OCI-LY1 (cell line): ENCODE measurements around the gene DGKG.

Experiments
- H2AFZ ChIP-seq: fragments of 200-600 bp; sonication (generic), shearing (Covaris generic); 2 replicates; pipeline ENCODE4 v1.6.0; 2014; ENCODE audit warnings: antibody characterized with exemption, mild to moderate bottlenecking, low read length
- H3F3A ChIP-seq: fragments of 200-600 bp; sonication (generic), shearing (Covaris generic); 2 replicates; pipeline ENCODE4 v1.6.0; 2014; ENCODE audit warnings: mild to moderate bottlenecking, antibody characterized with exemption, low read length, moderate library complexity; ENCODE audit not compliant: insufficient read depth
- H3K27ac ChIP-seq: fragments of 200-600 bp; sonication (generic); 2 replicates; pipeline ENCODE4 v1.5.1; 2014; ENCODE audit warnings: low read length, mixed run types, mild to moderate bottlenecking, low read depth; ENCODE audit not compliant: poor library complexity, severe bottlenecking
- H3K27me3 ChIP-seq: fragments of 200-600 bp; sonication (generic); 2 replicates; pipeline ENCODE4 v1.6.0; 2014; ENCODE audit warnings: antibody characterized with exemption, mild to moderate bottlenecking, low read length, moderate library complexity; ENCODE audit not compliant: insufficient read depth
- H3K36me3 ChIP-seq: fragments of 200-600 bp; sonication (generic); 2 replicates; pipeline ENCODE4 v1.6.1; 2014; ENCODE audit warnings: mild to moderate bottlenecking, antibody characterized with exemption, low read length, moderate library complexity, mixed read lengths; ENCODE audit not compliant: insufficient read depth
- H3K4me1 ChIP-seq: fragments of 200-600 bp; sonication (generic); 2 replicates; pipeline ENCODE4 v1.5.1; 2014; ENCODE audit warnings: mild to moderate bottlenecking, low read length, moderate library complexity; ENCODE audit not compliant: insufficient read depth, severe bottlenecking
- H3K4me2 ChIP-seq: fragments of 200-600 bp; sonication (generic), shearing (Covaris generic); 2 replicates; pipeline ENCODE4 v1.6.1; 2014; ENCODE audit warnings: low read length
- H3K4me3 ChIP-seq: fragments of 200-600 bp; sonication (generic); 2 replicates; pipeline ENCODE4 v1.5.1; 2014; ENCODE audit warnings: low read length, low read depth, mild to moderate bottlenecking, mixed read lengths; ENCODE audit not compliant: poor library complexity, severe bottlenecking
- H3K79me2 ChIP-seq: fragments of 200-600 bp; shearing (Covaris generic); 2 replicates; pipeline ENCODE4 v1.6.1; 2016; ENCODE audit warnings: mixed run types, low read length, mixed read lengths; ENCODE audit not compliant: insufficient read depth
- H3K9ac ChIP-seq: fragments of 200-600 bp; sonication (generic), shearing (Covaris generic); 2 replicates; pipeline ENCODE4 v1.6.1; 2014; ENCODE audit warnings: mild to moderate bottlenecking, low read length, mixed read lengths
- H3K9me2 ChIP-seq: fragments of 200-600 bp; sonication (generic), shearing (Covaris generic); 2 replicates; pipeline ENCODE4 v1.6.1; 2014; ENCODE audit warnings: low read depth, mild to moderate bottlenecking, low read length, mixed read lengths
- H3K9me3 ChIP-seq: fragments of 200-600 bp; shearing (Covaris generic); 2 replicates; pipeline ENCODE4 v1.6.1; 2014; ENCODE audit warnings: low read length, mixed read lengths
- H4K20me1 ChIP-seq: fragments of 200-600 bp; sonication (generic), shearing (Covaris generic); 2 replicates; pipeline ENCODE4 v1.6.0; 2016; ENCODE audit warnings: mild to moderate bottlenecking, low read length; ENCODE audit not compliant: insufficient read depth
- EZH2 ChIP-seq: fragments of 200-600 bp; sonication (generic), shearing (Covaris generic); IDR thresholded peaks from 2 replicates; pipeline ENCODE4 v1.8.0; 2017; ENCODE audit warnings: borderline replicate concordance, mixed run types, mild to moderate bottlenecking, antibody characterized with exemption, low read length, moderate library complexity, mixed read lengths
- TF ChIP-seq, protein P1 (sequence below): fragments of 200-600 bp; sonication (generic), shearing (Covaris generic); IDR thresholded peaks from 2 replicates; pipeline ENCODE4 v1.5.1; 2017; ENCODE audit warnings: mild to moderate bottlenecking, antibody characterized with exemption, low read length, moderate library complexity, mixed read lengths

Gene DGKG

DNA sequence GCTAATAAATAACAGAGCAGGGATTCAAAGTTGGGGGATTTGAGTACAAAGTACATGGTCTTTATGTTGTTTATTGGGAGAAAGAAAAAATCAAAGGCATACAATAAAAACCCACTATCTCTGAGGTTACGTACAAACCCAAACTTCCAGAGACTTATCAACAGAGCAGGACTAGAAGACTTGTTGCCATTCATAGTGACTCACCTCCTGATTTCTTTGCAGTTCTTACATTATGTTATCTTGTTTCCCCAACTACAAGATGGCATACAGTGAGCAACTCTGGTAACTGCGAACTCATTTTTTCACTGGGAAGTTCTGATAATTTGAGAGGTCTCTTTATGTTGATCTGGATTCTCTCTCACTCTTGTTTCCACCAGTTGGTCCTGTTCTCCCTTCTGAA lies 172.5 kb downstream of the DGKG start:
- H3K9me3 ChIP-seq = no peaks in the 10 kb centered on the region
- H3K27ac ChIP-seq = no peak overlapping the region
- no peaks in the 10 kb centered on the region for H3K9me2 ChIP-seq
- no peak overlapping the region for H2AFZ ChIP-seq
- no peak overlapping the region for H3K9ac ChIP-seq
- no peak overlapping the region for H3K4me2 ChIP-seq
- no peaks in the 10 kb centered on the region for H3K79me2 ChIP-seq
- no peak overlapping the region for H3K4me3 ChIP-seq
- TF ChIP-seq, protein P1, sequence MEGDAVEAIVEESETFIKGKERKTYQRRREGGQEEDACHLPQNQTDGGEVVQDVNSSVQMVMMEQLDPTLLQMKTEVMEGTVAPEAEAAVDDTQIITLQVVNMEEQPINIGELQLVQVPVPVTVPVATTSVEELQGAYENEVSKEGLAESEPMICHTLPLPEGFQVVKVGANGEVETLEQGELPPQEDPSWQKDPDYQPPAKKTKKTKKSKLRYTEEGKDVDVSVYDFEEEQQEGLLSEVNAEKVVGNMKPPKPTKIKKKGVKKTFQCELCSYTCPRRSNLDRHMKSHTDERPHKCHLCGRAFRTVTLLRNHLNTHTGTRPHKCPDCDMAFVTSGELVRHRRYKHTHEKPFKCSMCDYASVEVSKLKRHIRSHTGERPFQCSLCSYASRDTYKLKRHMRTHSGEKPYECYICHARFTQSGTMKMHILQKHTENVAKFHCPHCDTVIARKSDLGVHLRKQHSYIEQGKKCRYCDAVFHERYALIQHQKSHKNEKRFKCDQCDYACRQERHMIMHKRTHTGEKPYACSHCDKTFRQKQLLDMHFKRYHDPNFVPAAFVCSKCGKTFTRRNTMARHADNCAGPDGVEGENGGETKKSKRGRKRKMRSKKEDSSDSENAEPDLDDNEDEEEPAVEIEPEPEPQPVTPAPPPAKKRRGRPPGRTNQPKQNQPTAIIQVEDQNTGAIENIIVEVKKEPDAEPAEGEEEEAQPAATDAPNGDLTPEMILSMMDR = no peak
- no peak for TF ChIP-seq EZH2
- H4K20me1 ChIP-seq = no peaks in the 10 kb centered on the region
- H3F3A ChIP-seq = no peaks in the 10 kb centered on the region
- no peaks in the 10 kb centered on the region for H3K27me3 ChIP-seq
- peaks cover 6% of the 10 kb centered on the region for H3K4me1 ChIP-seq
- H3K36me3 ChIP-seq = no peaks in the 10 kb centered on the region

DNA sequence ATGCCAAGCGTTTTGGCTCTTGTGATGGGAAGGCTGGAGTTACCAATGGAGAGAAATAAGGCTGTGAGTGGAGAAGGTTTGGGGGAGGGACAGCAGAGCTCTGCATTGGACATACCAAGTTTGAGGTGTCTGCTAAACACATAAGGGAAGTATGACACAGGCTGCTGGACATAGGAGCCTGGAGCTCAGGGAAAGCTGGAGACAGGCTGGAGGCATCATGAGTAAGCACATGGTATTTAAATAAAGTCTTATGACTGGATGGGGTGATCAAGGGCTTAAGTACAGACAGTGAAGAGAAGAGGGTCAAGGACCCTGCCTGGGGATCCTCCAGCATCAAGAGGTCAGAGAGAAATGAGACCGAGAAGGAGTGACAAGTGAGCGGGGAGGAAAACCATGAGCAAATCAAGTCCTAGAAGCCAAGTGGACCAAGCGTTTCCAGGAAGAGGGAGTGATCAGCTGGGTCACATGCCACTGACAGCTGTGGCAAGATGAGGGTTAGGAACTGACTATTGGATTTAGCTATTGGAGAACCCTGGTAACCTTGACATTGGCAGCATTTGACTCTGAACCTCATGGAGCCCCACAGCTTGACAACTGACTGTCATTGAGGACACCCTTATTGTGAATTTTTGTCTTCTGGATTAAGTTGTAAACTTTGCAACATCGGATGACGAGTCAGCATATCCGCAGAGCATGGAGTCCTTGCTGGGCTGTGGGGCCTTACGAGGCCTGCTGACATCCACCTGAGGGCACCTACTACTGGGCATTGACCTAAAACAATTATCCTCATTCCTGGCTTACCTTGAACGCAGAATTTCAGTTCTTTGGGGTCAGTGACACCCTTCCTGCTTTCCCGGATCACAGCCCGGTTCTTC lies 174.4 kb downstream of the DGKG start:
- Histone ChIP-seq H3K4me2 (no peak overlapping the region), H3K36me3 (no peaks in the 10 kb centered on the region), H3K27ac (no peak overlapping the region), H2AFZ (no peak overlapping the region), H4K20me1 (no peaks in the 10 kb centered on the region), H3K9me2 (no peaks in the 10 kb centered on the region), H3K9ac (no peak overlapping the region), H3K79me2 (no peaks in the 10 kb centered on the region), H3K4me3 (no peak overlapping the region), H3K27me3 (no peaks in the 10 kb centered on the region), H3K4me1 (peaks cover 6% of the 10 kb centered on the region), H3F3A (no peaks in the 10 kb centered on the region), H3K9me3 (no peaks in the 10 kb centered on the region)
- TF ChIP-seq, protein P1 = no peak
- no peak for TF ChIP-seq EZH2

DNA sequence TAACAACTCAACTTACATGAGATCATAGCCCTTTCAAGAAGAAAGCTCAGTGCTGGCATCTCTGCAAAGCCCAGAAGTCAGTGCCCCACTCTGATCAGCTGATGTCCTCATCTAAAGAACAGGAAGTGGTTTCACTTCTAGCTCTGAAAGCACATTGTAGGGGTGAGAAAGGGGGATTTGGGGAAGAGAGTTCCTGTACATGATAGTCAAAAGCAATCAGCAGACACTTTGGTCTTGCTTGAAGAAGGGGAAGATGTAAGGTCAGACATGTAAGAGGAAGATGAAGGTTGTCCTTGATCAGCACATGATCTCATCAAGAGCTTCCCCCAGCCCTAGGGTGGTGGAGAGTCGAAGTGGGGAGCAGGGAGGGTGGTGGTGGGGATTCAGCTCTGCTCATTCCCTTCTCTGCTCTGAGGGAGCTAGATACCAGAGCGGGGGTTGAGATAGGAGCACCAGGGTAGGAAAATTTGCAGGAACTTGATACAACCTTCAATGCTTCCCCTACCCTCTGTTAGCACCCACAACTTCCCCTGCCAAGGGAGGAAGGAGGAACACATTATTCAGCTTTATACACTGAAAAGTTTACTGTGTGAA lies 176.7 kb downstream of the DGKG start:
- H3F3A ChIP-seq = no peaks in the 10 kb centered on the region
- H4K20me1 ChIP-seq = no peaks in the 10 kb centered on the region
- no peaks in the 10 kb centered on the region for H3K9me2 ChIP-seq
- no peak for TF ChIP-seq EZH2
- TF ChIP-seq, protein P1 = no peak
- no peaks in the 10 kb centered on the region for H3K27me3 ChIP-seq
- H3K79me2 ChIP-seq = no peaks in the 10 kb centered on the region
- H3K4me3 ChIP-seq = no peak overlapping the region
- H3K9me3 ChIP-seq = no peaks in the 10 kb centered on the region
- no peak overlapping the region for H3K9ac ChIP-seq
- no peak overlapping the region for H3K27ac ChIP-seq
- no peak overlapping the region for H3K4me2 ChIP-seq
- H3K4me1 ChIP-seq = peaks cover 6% of the 10 kb centered on the region
- H3K36me3 ChIP-seq = no peaks in the 10 kb centered on the region
- no peak overlapping the region for H2AFZ ChIP-seq
